ENCODE results near the gene HS2ST1.
A peak's percentile ranks its signal among the peaks of the same experiment; 100 is the strongest.

The HS2ST1 gene

DNA sequence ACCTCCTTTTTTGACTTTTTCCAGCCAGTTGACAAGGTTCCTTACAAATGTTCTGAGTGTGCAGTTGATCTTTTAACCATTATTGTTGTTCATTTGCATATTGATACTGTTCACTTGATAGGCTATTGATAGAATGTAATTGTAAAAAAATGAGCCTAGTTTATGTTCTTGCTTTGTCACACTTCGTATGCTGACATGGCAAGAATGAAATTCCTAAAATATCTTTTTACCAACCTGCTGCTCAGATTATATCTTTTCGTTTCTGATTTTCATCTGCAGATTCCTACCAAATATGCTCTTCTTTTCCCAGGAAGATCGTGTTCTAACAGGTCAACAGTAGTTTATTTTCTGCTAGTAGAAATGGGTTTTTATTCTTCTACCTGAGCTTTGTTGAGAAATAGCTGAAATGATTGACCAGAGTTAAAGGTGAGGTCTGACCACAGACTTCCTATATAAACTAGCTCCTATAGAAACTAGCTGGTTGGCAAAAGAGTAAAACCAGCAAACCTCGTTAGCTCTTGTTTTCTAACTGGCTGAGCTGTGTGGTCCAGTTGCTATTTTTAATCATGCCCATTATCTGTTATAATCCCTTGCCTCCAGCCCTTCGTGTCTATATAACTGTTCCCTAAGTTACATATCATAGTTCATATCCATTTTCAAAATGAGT, 174.8 kb downstream of the HS2ST1 start:
- H3K36me3 ChIP-seq (ENCODE audit: control insufficient read depth in 4 of 4, insufficient read depth in 4 of 4, low read length in 3 of 4), result peaks cover 0 to 7% (median 0%) of the 10 kb centered on the region in 4 experiments
- H3K9me3 ChIP-seq (ENCODE audit: control extremely low read depth in 1 of 5, control insufficient read depth in 4 of 5, insufficient read depth in 2 of 5, low read depth in 1 of 5, low read length in 4 of 5), result no peaks in the 10 kb centered on the region
- no peak overlapping the region for H3K4me3 ChIP-seq (ENCODE audit: control insufficient read depth in 1 of 7, extremely low read depth in 1 of 7, insufficient read depth in 4 of 7, low read depth in 2 of 7, low read length in 6 of 7)
- WGBS (ENCODE audit: insufficient coverage), result 57% methylated on average over 2 of the region's 5 CpGs
- CTCF ChIA-PET, result interaction anchor here (1.3 kb wide), 1 partner anchor 14 kb away, joined by 4 read pairs; no protein-coding TSS in a partner anchor
- DNase-seq, result no peak
- POLR2A ChIA-PET, result no interaction called here
- H3K27me3 ChIP-seq (replicated peaks in 2 of 5; ENCODE audit: control insufficient read depth in 4 of 5, insufficient read depth in 5 of 5, low read length in 4 of 5), result no peaks in the 10 kb centered on the region
- H3K4me1 ChIP-seq (ENCODE audit: control extremely low read depth in 1 of 4, control insufficient read depth in 4 of 4, insufficient read depth in 4 of 4, low read length in 3 of 4), result peaks cover 0 to 3% (median 0%) of the 10 kb centered on the region in 4 experiments
- H3K27ac ChIP-seq (ENCODE audit: insufficient read depth in 1 of 2, low read depth in 1 of 2, low read length in 2 of 2, poor library complexity in 1 of 2, severe bottlenecking in 2 of 2), result no peak overlapping the region

DNA sequence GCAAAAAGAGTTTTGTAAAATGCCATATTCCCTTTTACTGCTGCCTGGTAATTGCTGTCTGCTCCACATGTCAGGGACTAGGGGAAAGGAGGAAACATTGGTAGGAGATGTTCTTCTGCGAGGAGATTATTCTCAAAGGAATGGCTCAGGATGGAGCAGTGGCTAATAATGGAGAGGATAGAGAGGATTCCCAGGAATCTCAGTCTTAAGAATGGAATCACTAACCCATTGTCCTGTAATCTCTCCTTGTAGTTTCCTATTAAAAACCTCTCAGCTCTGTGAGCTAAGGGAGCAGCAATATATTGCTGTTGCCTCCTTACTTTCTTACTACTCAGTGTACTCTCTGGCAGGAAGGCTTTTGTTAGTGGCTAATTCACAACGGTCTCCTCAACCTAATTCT, 175.4 kb downstream of the HS2ST1 start:
- H3K36me3 ChIP-seq (ENCODE audit: control insufficient read depth in 4 of 4, insufficient read depth in 4 of 4, low read length in 3 of 4), result peaks cover 0 to 7% (median 0%) of the 10 kb centered on the region in 4 experiments
- no peak overlapping the region for H3K27ac ChIP-seq (ENCODE audit: insufficient read depth in 1 of 2, low read depth in 1 of 2, low read length in 2 of 2, poor library complexity in 1 of 2, severe bottlenecking in 2 of 2)
- no peaks in the 10 kb centered on the region for H3K9me3 ChIP-seq (ENCODE audit: control extremely low read depth in 1 of 5, control insufficient read depth in 4 of 5, insufficient read depth in 2 of 5, low read depth in 1 of 5, low read length in 4 of 5)
- ChIA-PET CTCF (no interaction called here), POLR2A (no interaction called here)
- H3K4me3 ChIP-seq (ENCODE audit: control insufficient read depth in 1 of 7, extremely low read depth in 1 of 7, insufficient read depth in 4 of 7, low read depth in 2 of 7, low read length in 6 of 7), result no peak overlapping the region
- peaks cover 0 to 3% (median 0%) of the 10 kb centered on the region in 4 experiments for H3K4me1 ChIP-seq (ENCODE audit: control extremely low read depth in 1 of 4, control insufficient read depth in 4 of 4, insufficient read depth in 4 of 4, low read length in 3 of 4)
- no peaks in the 10 kb centered on the region for H3K27me3 ChIP-seq (replicated peaks in 2 of 5; ENCODE audit: control insufficient read depth in 4 of 5, insufficient read depth in 5 of 5, low read length in 4 of 5)
- 100% methylated on average over 1 of the region's 2 CpGs for WGBS (ENCODE audit: insufficient coverage)
- no peak for DNase-seq

DNA sequence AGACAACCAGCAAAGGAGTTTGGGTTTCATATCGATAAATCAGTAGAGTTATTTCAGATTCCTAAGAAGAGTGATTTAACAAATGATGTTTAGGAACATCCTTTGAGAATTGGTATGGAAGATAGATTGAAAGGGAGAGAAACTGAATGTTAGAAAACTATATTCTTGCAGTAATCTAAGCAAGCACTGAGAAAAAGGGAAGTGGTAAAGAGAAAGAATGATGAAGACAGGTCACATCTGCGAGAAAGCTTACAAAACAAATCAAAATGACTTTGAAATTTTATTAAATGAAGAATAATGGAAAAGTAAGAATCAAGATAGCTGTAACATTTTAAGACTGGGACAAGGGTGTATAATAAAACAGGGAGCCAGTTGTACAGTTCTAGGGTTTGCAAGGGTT, 177.0 kb downstream of the HS2ST1 start:
- Histone ChIP-seq H3K27ac (ENCODE audit: insufficient read depth in 1 of 2, low read depth in 1 of 2, low read length in 2 of 2, poor library complexity in 1 of 2, severe bottlenecking in 2 of 2) (no peak overlapping the region), H3K4me1 (ENCODE audit: control extremely low read depth in 1 of 4, control insufficient read depth in 4 of 4, insufficient read depth in 4 of 4, low read length in 3 of 4) (peaks cover 0 to 3% (median 0%) of the 10 kb centered on the region in 4 experiments), H3K27me3 (replicated peaks in 2 of 5; ENCODE audit: control insufficient read depth in 4 of 5, insufficient read depth in 5 of 5, low read length in 4 of 5) (no peaks in the 10 kb centered on the region), H3K36me3 (ENCODE audit: control insufficient read depth in 4 of 4, insufficient read depth in 4 of 4, low read length in 3 of 4) (peaks cover 0 to 7% (median 0%) of the 10 kb centered on the region in 4 experiments), H3K4me3 (ENCODE audit: control insufficient read depth in 1 of 7, extremely low read depth in 1 of 7, insufficient read depth in 4 of 7, low read depth in 2 of 7, low read length in 6 of 7) (no peak overlapping the region), H3K9me3 (ENCODE audit: control extremely low read depth in 1 of 5, control insufficient read depth in 4 of 5, insufficient read depth in 2 of 5, low read depth in 1 of 5, low read length in 4 of 5) (no peaks in the 10 kb centered on the region)
- WGBS (ENCODE audit: insufficient coverage), result 82% methylated on average over 1 of the region's 2 CpGs
- peak in 2 of 3 donors; percentile 60 to 71 for DNase-seq
- ChIA-PET POLR2A (no interaction called here), CTCF (interaction anchor here (0.6 kb wide), 1 partner anchor 38 kb away, joined by 3 read pairs; no protein-coding TSS in a partner anchor)

DNA sequence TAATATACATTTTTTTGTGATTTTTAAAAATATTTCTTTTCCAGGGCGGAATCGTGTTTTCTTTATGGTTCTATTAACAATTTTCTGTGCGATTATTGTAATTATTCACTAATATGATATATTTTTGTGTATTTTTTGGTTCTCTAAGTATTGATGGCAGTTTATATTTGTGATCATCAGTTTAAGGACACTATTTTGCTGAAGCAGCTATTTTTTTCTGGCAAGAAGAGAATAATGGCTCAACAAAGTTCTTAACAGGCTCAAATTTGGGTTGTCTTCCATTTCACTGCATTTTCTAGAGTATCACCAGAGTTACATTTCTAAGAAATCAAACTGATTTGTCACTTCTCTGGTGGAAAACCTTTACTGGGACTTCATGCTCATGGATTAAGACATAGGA, 178.4 kb downstream of the HS2ST1 start:
- DNase-seq, result no peak
- CTCF ChIA-PET, result interaction anchor here (0.6 to 1.9 kb wide), 2 partner anchors 10 to 297 kb away, joined by 3 to 7 read pairs; no protein-coding TSS in a partner anchor
- POLR2A ChIA-PET, result no interaction called here
- Histone ChIP-seq H3K4me3 (ENCODE audit: control insufficient read depth in 1 of 7, extremely low read depth in 1 of 7, insufficient read depth in 4 of 7, low read depth in 2 of 7, low read length in 6 of 7) (no peak overlapping the region), H3K27me3 (replicated peaks in 2 of 5; ENCODE audit: control insufficient read depth in 4 of 5, insufficient read depth in 5 of 5, low read length in 4 of 5) (no peaks in the 10 kb centered on the region), H3K27ac (ENCODE audit: insufficient read depth in 1 of 2, low read depth in 1 of 2, low read length in 2 of 2, poor library complexity in 1 of 2, severe bottlenecking in 2 of 2) (no peak overlapping the region), H3K36me3 (ENCODE audit: control insufficient read depth in 4 of 4, insufficient read depth in 4 of 4, low read length in 3 of 4) (peaks cover 0 to 9% (median 0%) of the 10 kb centered on the region in 4 experiments), H3K4me1 (ENCODE audit: control extremely low read depth in 1 of 4, control insufficient read depth in 4 of 4, insufficient read depth in 4 of 4, low read length in 3 of 4) (peaks cover 0 to 3% (median 0%) of the 10 kb centered on the region in 4 experiments), H3K9me3 (ENCODE audit: control extremely low read depth in 1 of 5, control insufficient read depth in 4 of 5, insufficient read depth in 2 of 5, low read depth in 1 of 5, low read length in 4 of 5) (no peaks in the 10 kb centered on the region)
- WGBS (ENCODE audit: insufficient coverage), result no CpG with 5 or more reads among the region's 3 CpGs

DNA sequence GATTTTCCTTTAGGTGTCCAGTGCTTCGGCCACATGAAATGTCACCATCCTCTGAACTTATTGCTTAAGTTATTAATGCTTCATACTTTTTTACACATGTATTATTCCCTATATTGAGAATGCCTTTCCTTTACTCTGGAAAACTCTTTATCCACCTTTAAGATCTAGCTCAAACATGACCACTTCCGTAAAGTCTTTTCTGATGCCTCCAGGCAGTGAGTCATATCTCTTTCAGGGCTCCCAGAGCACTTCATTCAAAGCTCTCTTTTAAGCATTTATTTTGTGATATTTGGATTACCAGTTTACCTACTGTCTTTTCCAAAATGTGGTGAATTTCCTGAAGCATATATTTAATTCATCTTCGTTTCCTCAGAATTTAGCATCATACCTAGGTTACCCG, 178.9 kb downstream of the HS2ST1 start:
- Histone ChIP-seq H3K27ac (ENCODE audit: insufficient read depth in 1 of 2, low read depth in 1 of 2, low read length in 2 of 2, poor library complexity in 1 of 2, severe bottlenecking in 2 of 2) (no peak overlapping the region), H3K9me3 (ENCODE audit: control extremely low read depth in 1 of 5, control insufficient read depth in 4 of 5, insufficient read depth in 2 of 5, low read depth in 1 of 5, low read length in 4 of 5) (no peaks in the 10 kb centered on the region), H3K4me1 (ENCODE audit: control extremely low read depth in 1 of 4, control insufficient read depth in 4 of 4, insufficient read depth in 4 of 4, low read length in 3 of 4) (peaks cover 0 to 3% (median 0%) of the 10 kb centered on the region in 4 experiments), H3K36me3 (ENCODE audit: control insufficient read depth in 4 of 4, insufficient read depth in 4 of 4, low read length in 3 of 4) (peaks cover 0 to 10% (median 0%) of the 10 kb centered on the region in 4 experiments), H3K27me3 (replicated peaks in 2 of 5; ENCODE audit: control insufficient read depth in 4 of 5, insufficient read depth in 5 of 5, low read length in 4 of 5) (no peaks in the 10 kb centered on the region), H3K4me3 (ENCODE audit: control insufficient read depth in 1 of 7, extremely low read depth in 1 of 7, insufficient read depth in 4 of 7, low read depth in 2 of 7, low read length in 6 of 7) (no peak overlapping the region)
- ChIA-PET CTCF (interaction anchor here (1.0 to 1.9 kb wide), 2 partner anchors 10 to 13 kb away, joined by 3 to 7 read pairs; no protein-coding TSS in a partner anchor), POLR2A (no interaction called here)
- no peak for DNase-seq
- WGBS (ENCODE audit: insufficient coverage), result 100% methylated on average over 1 of the region's 4 CpGs

DNA sequence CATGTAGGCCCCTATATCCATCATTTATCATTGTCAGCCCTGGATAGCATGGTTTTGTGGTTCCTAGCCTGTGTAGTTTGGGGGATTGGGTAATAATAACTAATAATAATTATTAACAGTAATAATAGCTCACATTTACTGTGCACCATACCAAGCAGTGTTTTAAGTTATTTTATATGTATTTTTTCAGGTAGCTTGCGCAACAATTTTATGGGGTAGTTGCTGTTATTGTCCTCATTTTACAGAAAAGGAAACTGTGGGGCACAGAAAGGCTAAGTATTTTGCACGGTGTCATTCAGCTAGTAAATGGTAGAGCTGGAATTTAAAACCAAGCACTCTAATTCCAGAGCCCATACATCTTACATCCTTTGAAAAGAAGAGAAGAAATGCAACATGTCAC, 179.8 kb downstream of the HS2ST1 start:
- ChIA-PET POLR2A (no interaction called here), CTCF (interaction anchor here (1.0 to 1.9 kb wide), 3 partner anchors 10 to 12 kb away, joined by 3 to 7 read pairs (median 5); no protein-coding TSS in a partner anchor)

DNA sequence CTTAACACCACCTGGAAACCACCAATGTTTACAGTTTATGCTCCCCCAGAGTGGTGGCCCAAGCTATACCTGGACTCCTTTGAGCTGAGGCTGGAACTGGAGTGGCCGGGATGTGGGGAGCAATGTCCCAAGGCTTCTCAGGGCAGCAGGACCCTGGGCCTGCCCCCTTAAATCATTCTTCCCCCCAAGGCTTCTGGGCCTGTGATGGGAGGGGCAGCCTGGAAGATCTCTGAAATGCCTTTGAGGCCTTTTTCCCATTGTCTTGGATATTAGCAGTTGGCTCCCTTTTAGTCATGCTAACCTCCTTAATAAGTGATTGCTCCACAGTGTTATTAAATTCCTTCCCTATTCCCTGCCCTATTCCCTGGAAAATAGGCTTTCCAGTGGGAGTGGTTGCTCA, 185.8 kb downstream of the HS2ST1 start:
- WGBS (ENCODE audit: insufficient coverage), result 100% methylated on average over 1 of the region's 1 CpG
- H3K27ac ChIP-seq (ENCODE audit: insufficient read depth in 1 of 2, low read depth in 1 of 2, low read length in 2 of 2, poor library complexity in 1 of 2, severe bottlenecking in 2 of 2), result no peak overlapping the region
- DNase-seq, result no peak
- H3K27me3 ChIP-seq (replicated peaks in 2 of 5; ENCODE audit: control insufficient read depth in 4 of 5, insufficient read depth in 5 of 5, low read length in 4 of 5), result no peaks in the 10 kb centered on the region
- H3K4me3 ChIP-seq (ENCODE audit: control insufficient read depth in 1 of 7, extremely low read depth in 1 of 7, insufficient read depth in 4 of 7, low read depth in 2 of 7, low read length in 6 of 7), result no peak overlapping the region
- H3K9me3 ChIP-seq (ENCODE audit: control extremely low read depth in 1 of 5, control insufficient read depth in 4 of 5, insufficient read depth in 2 of 5, low read depth in 1 of 5, low read length in 4 of 5), result peaks cover 0 to 14% (median 8%) of the 10 kb centered on the region in 5 experiments
- CTCF ChIA-PET, result interaction anchor here (1.0 kb wide), 1 partner anchor 18 kb away, joined by 3 read pairs; no protein-coding TSS in a partner anchor
- no peaks in the 10 kb centered on the region for H3K4me1 ChIP-seq (ENCODE audit: control extremely low read depth in 1 of 4, control insufficient read depth in 4 of 4, insufficient read depth in 4 of 4, low read length in 3 of 4)
- peaks cover 0 to 15% (median 9%) of the 10 kb centered on the region in 4 experiments for H3K36me3 ChIP-seq (ENCODE audit: control insufficient read depth in 4 of 4, insufficient read depth in 4 of 4, low read length in 3 of 4)
- POLR2A ChIA-PET, result no interaction called here

More for the DNA sequence above, 179.8 kb downstream of the HS2ST1 start:
- WGBS (ENCODE audit: insufficient coverage), result no CpG with 5 or more reads among the region's 2 CpGs
- H3K27me3 ChIP-seq (replicated peaks in 2 of 5; ENCODE audit: control insufficient read depth in 4 of 5, insufficient read depth in 5 of 5, low read length in 4 of 5), result no peaks in the 10 kb centered on the region
- peaks cover 0 to 3% (median 0%) of the 10 kb centered on the region in 4 experiments for H3K4me1 ChIP-seq (ENCODE audit: control extremely low read depth in 1 of 4, control insufficient read depth in 4 of 4, insufficient read depth in 4 of 4, low read length in 3 of 4)
- peaks cover 0 to 13% (median under 1%) of the 10 kb centered on the region in 4 experiments for H3K36me3 ChIP-seq (ENCODE audit: control insufficient read depth in 4 of 4, insufficient read depth in 4 of 4, low read length in 3 of 4)
- no peak overlapping the region for H3K4me3 ChIP-seq (ENCODE audit: control insufficient read depth in 1 of 7, extremely low read depth in 1 of 7, insufficient read depth in 4 of 7, low read depth in 2 of 7, low read length in 6 of 7)
- DNase-seq, result no peak
- H3K27ac ChIP-seq (ENCODE audit: insufficient read depth in 1 of 2, low read depth in 1 of 2, low read length in 2 of 2, poor library complexity in 1 of 2, severe bottlenecking in 2 of 2), result no peak overlapping the region
- no peaks in the 10 kb centered on the region for H3K9me3 ChIP-seq (ENCODE audit: control extremely low read depth in 1 of 5, control insufficient read depth in 4 of 5, insufficient read depth in 2 of 5, low read depth in 1 of 5, low read length in 4 of 5)
